Measurements from ENCODE around the gene TANGO2.

DNA sequence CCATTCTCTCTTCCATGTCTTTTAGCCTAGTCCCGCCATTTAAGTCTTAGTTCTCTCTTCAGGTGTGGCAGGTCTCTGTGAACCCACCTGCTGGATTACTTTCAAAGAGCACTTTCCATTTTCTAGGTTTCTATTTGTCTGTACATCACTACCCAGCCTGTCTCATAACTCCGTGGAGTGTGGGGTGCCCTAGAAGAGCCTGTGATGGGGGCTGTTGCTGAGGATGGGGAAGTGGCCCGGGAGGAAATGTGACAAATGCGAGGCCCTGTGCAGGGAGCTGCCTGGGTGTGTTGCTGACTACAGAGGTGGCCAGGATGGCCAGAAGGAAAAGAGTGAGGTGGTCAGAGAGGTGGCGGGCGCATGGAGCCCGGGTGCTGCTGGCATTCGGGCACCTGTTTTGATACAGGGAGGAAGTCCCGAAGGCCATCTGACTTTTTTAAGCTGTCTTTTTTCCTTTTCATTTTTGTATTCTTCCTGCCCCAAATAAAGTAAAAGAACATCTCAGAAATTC lies 69.9 kb downstream of the TANGO2 start:
- TF ChIP-seq, protein P1, sequence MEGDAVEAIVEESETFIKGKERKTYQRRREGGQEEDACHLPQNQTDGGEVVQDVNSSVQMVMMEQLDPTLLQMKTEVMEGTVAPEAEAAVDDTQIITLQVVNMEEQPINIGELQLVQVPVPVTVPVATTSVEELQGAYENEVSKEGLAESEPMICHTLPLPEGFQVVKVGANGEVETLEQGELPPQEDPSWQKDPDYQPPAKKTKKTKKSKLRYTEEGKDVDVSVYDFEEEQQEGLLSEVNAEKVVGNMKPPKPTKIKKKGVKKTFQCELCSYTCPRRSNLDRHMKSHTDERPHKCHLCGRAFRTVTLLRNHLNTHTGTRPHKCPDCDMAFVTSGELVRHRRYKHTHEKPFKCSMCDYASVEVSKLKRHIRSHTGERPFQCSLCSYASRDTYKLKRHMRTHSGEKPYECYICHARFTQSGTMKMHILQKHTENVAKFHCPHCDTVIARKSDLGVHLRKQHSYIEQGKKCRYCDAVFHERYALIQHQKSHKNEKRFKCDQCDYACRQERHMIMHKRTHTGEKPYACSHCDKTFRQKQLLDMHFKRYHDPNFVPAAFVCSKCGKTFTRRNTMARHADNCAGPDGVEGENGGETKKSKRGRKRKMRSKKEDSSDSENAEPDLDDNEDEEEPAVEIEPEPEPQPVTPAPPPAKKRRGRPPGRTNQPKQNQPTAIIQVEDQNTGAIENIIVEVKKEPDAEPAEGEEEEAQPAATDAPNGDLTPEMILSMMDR (IDR thresholded peaks at IDR 0.05): no peak
- no peak for TF ChIP-seq YY1 (IDR thresholded peaks at IDR 0.05; ENCODE audit: low read depth)
- no peak for TF ChIP-seq RXRA (IDR thresholded peaks at IDR 0.05; ENCODE audit: borderline replicate concordance, low read depth)
- no peak for TF ChIP-seq RCOR1 (IDR thresholded peaks at IDR 0.05; ENCODE audit: low read length)
- no peak for TF ChIP-seq NFIC (IDR thresholded peaks at IDR 0.05; ENCODE audit: borderline replicate concordance)
- TF ChIP-seq, protein P2, sequence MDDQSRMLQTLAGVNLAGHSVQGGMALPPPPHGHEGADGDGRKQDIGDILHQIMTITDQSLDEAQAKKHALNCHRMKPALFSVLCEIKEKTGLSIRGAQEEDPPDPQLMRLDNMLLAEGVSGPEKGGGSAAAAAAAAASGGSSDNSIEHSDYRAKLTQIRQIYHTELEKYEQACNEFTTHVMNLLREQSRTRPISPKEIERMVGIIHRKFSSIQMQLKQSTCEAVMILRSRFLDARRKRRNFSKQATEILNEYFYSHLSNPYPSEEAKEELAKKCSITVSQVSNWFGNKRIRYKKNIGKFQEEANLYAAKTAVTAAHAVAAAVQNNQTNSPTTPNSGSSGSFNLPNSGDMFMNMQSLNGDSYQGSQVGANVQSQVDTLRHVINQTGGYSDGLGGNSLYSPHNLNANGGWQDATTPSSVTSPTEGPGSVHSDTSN (IDR thresholded peaks at IDR 0.05): no peak
